ENCODE measurements around the gene CDCA7. TPM values are rescaled to one million over a fixed set of nuclear protein-coding genes. Genes with fewer than 3 reads are reported as not detected.
"Not testable (repeated sequence)": the region's sequence is repeated elsewhere in the genome, so short reads cannot be mapped to it uniquely, and the experiment has no call there.

CDCA7 gene
- total RNA-seq: 10 to 100 TPM; 74.4 to 89.0 TPM

GRCh38 chr2:173354582-173355131 is at the start of gene CDCA7:
Gene CDCA7, plus strand, starts transcription at chr2:173354872. Its CDS starts 92 bp downstream, at chr2:173354964.
- CTCF ChIA-PET: no interaction called here
- Mint-ChIP-seq H3K4me1 (peaks cover 51% of the 10 kb centered on the region), H3K27me3 (peaks cover 38% of the 10 kb centered on the region), H3K4me3 (peak within 1 kb of the TSS; percentile 87), H3K36me3 (peaks cover 28% of the 10 kb centered on the region), H3K27ac (peak within 1 kb of the TSS; percentile 95), H3K9me3 (ENCODE audit: low read depth) (no peaks in the 10 kb centered on the region)
- ATAC-seq (peak; percentile 77), DNase-seq (peak; percentile 82)

GRCh38 chr2:173305303-173305702 is 49.4 kb upstream of the CDCA7 start:
- no peaks in the 10 kb centered on the region for H3K27me3 Mint-ChIP-seq
- ATAC-seq (no peak), DNase-seq (no peak)
- no peak overlapping the region for H3K27ac Mint-ChIP-seq
- H3K36me3 Mint-ChIP-seq: no peaks in the 10 kb centered on the region
- H3K9me3 Mint-ChIP-seq (ENCODE audit: low read depth): peaks cover 9% of the 10 kb centered on the region
- H3K4me3 Mint-ChIP-seq: no peak overlapping the region
- no peaks in the 10 kb centered on the region for H3K4me1 Mint-ChIP-seq
- CTCF ChIA-PET: no interaction called here

GRCh38 chr2:173307293-173307692 is 47.4 kb upstream of the CDCA7 start:
- H3K9me3 Mint-ChIP-seq (ENCODE audit: low read depth): no peaks in the 10 kb centered on the region

GRCh38 chr2:173309370-173309769 is 45.3 kb upstream of the CDCA7 start:
- ATAC-seq; H3K4me1 Mint-ChIP-seq; H3K9me3 Mint-ChIP-seq (ENCODE audit: low read depth); H3K36me3 Mint-ChIP-seq; CTCF ChIA-PET; H3K27me3 Mint-ChIP-seq; H3K27ac Mint-ChIP-seq; DNase-seq; H3K4me3 Mint-ChIP-seq: not testable (repeated sequence)

More at GRCh38 chr2:173307293-173307692, 47.4 kb upstream of the CDCA7 start:
- ATAC-seq: no peak
- no peak for DNase-seq
- Mint-ChIP-seq H3K27ac (no peak overlapping the region), H3K27me3 (no peaks in the 10 kb centered on the region), H3K4me1 (no peaks in the 10 kb centered on the region), H3K4me3 (no peak overlapping the region), H3K36me3 (no peaks in the 10 kb centered on the region)
- CTCF ChIA-PET: interaction anchor here (1.3 kb wide), 1 partner anchor 21 kb away, joined by 3 read pairs; no protein-coding TSS in a partner anchor

- Mint-ChIP-seq H3K36me3 (no peaks in the 10 kb centered on the region), H3K4me1 (no peaks in the 10 kb centered on the region), H3K9me3 (ENCODE audit: low read depth) (no peaks in the 10 kb centered on the region), H3K27ac (no peak overlapping the region), H3K27me3 (peaks cover 7% of the 10 kb centered on the region), H3K4me3 (no peak overlapping the region)
- ATAC-seq: no peak
- CTCF ChIA-PET: no interaction called here
- no peak for DNase-seq
Observed at GRCh38 chr2:173311844-173312606, 42.6 kb upstream of the CDCA7 start.

- DNase-seq: no peak
- Mint-ChIP-seq H3K36me3 (peaks cover 5% of the 10 kb centered on the region), H3K9me3 (ENCODE audit: low read depth) (peaks cover 4% of the 10 kb centered on the region), H3K4me3 (no peak overlapping the region), H3K27me3 (peaks cover 26% of the 10 kb centered on the region), H3K27ac (no peak overlapping the region), H3K4me1 (no peaks in the 10 kb centered on the region)
- CTCF ChIA-PET: no interaction called here
- ATAC-seq: no peak
Observed at GRCh38 chr2:173323371-173323770, 31.3 kb upstream of the CDCA7 start.

GRCh38 chr2:173326806-173327205 is 27.9 kb upstream of the CDCA7 start:
- CTCF ChIA-PET: no interaction called here
- DNase-seq (no peak), ATAC-seq (no peak)
- Mint-ChIP-seq H3K4me3 (no peak overlapping the region), H3K4me1 (no peaks in the 10 kb centered on the region), H3K27ac (no peak overlapping the region), H3K27me3 (peaks cover 26% of the 10 kb centered on the region), H3K9me3 (ENCODE audit: low read depth) (peaks cover 9% of the 10 kb centered on the region), H3K36me3 (peaks cover 6% of the 10 kb centered on the region)

- H3K27me3 Mint-ChIP-seq: peaks cover 24% of the 10 kb centered on the region
- no peak overlapping the region for H3K27ac Mint-ChIP-seq
- peaks cover 7% of the 10 kb centered on the region for H3K36me3 Mint-ChIP-seq
- H3K4me1 Mint-ChIP-seq: no peaks in the 10 kb centered on the region
- CTCF ChIA-PET: no interaction called here
- no peak overlapping the region for H3K4me3 Mint-ChIP-seq
- no peak for DNase-seq
- peaks cover 10% of the 10 kb centered on the region for H3K9me3 Mint-ChIP-seq (ENCODE audit: low read depth)
- ATAC-seq: no peak
Observed at GRCh38 chr2:173327421-173327820, 27.3 kb upstream of the CDCA7 start.

- H3K27ac Mint-ChIP-seq, H3K36me3 Mint-ChIP-seq, ATAC-seq, CTCF ChIA-PET, H3K4me1 Mint-ChIP-seq, DNase-seq, H3K4me3 Mint-ChIP-seq: not testable (repeated sequence)
- H3K9me3 Mint-ChIP-seq (ENCODE audit: low read depth): peaks cover 20% of the 10 kb centered on the region
- H3K27me3 Mint-ChIP-seq: peaks cover 22% of the 10 kb centered on the region
Observed at GRCh38 chr2:173333003-173333402, 21.7 kb upstream of the CDCA7 start.

- Mint-ChIP-seq H3K27me3 (peaks cover 9% of the 10 kb centered on the region), H3K9me3 (ENCODE audit: low read depth) (no peaks in the 10 kb centered on the region)
Observed at GRCh38 chr2:173339807-173340206, 14.9 kb upstream of the CDCA7 start.

GRCh38 chr2:173343921-173344320 is 10.8 kb upstream of the CDCA7 start:
- ATAC-seq: no peak
- H3K4me3 Mint-ChIP-seq: no peak overlapping the region
- CTCF ChIA-PET: no interaction called here
- H3K4me1 Mint-ChIP-seq: no peaks in the 10 kb centered on the region
- peaks cover 4% of the 10 kb centered on the region for H3K36me3 Mint-ChIP-seq
- H3K27me3 Mint-ChIP-seq: no peaks in the 10 kb centered on the region
- no peak overlapping the region for H3K27ac Mint-ChIP-seq
- peaks cover 6% of the 10 kb centered on the region for H3K9me3 Mint-ChIP-seq (ENCODE audit: low read depth)
- no peak for DNase-seq

More at GRCh38 chr2:173339807-173340206, 14.9 kb upstream of the CDCA7 start:
- Mint-ChIP-seq H3K36me3 (no peaks in the 10 kb centered on the region), H3K27ac (no peak overlapping the region), H3K4me3 (no peak overlapping the region), H3K4me1 (no peaks in the 10 kb centered on the region)
- DNase-seq (no peak), ATAC-seq (no peak)
- CTCF ChIA-PET: no interaction called here

- DNase-seq (no peak), ATAC-seq (no peak)
- Mint-ChIP-seq H3K27me3 (peaks cover 15% of the 10 kb centered on the region), H3K4me3 (no peak overlapping the region), H3K36me3 (peaks cover 4% of the 10 kb centered on the region), H3K27ac (no peak overlapping the region), H3K4me1 (peaks cover 2% of the 10 kb centered on the region), H3K9me3 (ENCODE audit: low read depth) (peaks cover 6% of the 10 kb centered on the region)
- CTCF ChIA-PET: no interaction called here
Observed at GRCh38 chr2:173346035-173346434, 8.6 kb upstream of the CDCA7 start.

GRCh38 chr2:173347305-173348168 is 7.1 kb upstream of the CDCA7 start:
- peaks cover 4% of the 10 kb centered on the region for H3K36me3 Mint-ChIP-seq
- peaks cover 6% of the 10 kb centered on the region for H3K9me3 Mint-ChIP-seq (ENCODE audit: low read depth)
- H3K4me1 Mint-ChIP-seq: peaks cover 6% of the 10 kb centered on the region
- no peak for ATAC-seq
- H3K4me3 Mint-ChIP-seq: no peak overlapping the region
- H3K27ac Mint-ChIP-seq: no peak overlapping the region
- no peak for DNase-seq
- CTCF ChIA-PET: no interaction called here
- H3K27me3 Mint-ChIP-seq: peaks cover 30% of the 10 kb centered on the region

Measured in activated CD8-positive, alpha-beta memory T cell treated with anti-CD3 and anti-CD28 coated beads, Interleukin-2, amount 10 ng/mL, durations not matched to agents 7 days and 5 days (primary cell).